Erythroblast (primary cell): ENCODE measurements around the gene KCNB1.

Experiments used
- GATA1 ChIP-seq: IDR thresholded peaks from 2 replicates; pipeline ENCODE4 v1.6.1; 2011; ENCODE audit warnings: low read depth, mild to moderate bottlenecking, control low read depth, low read length, moderate library complexity
- POLR2A ChIP-seq: IDR thresholded peaks from 2 replicates; pipeline ENCODE4 v1.6.1; 2011; ENCODE audit warnings: mild to moderate bottlenecking, low read length

DNA sequence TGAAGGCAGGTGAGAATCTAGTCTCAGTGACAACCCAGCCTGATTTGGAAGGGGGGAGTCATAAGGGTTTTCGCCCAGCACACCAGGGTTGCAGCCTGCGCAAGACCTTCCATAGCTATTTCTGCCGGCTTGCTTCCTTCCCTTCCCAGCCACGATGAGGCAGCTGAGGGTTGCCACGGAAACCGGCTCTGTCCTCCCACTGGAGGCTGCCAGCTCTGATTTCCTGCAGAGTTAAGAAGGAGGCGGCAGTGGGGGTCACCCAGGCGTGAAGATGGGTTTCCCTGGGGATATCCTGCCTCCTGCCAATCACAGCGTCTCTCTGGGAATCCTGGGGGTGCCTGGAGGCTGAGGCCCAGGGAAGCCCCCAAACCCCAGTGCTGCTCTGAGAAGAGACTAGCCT, 23.1 kb upstream of the KCNB1 start:
- TF ChIP-seq POLR2A = no peak
- no peak for TF ChIP-seq GATA1
